GM18951 (cell line): ENCODE results near the gene LYPD6.

ENCODE experiments used
- POLR2A ChIP-seq: IDR thresholded peaks from 4 replicates; pipeline ENCODE4 v1.6.1; 2011; ENCODE audit warnings: mild to moderate bottlenecking; ENCODE audit not compliant: insufficient read length, insufficient read depth; ENCODE audit errors: extremely low read depth
- in situ Hi-C: fragments of 300-500 bp; cut with MboI; formaldehyde crosslinking; loops from one replicate; pipeline ENCODE4 v1.12.0; 2022; ENCODE audit warnings: low sequenced_read_pairs, mixed read lengths, inconsistent platforms; ENCODE audit not compliant: unreplicated experiment

LYPD6 gene

DNA sequence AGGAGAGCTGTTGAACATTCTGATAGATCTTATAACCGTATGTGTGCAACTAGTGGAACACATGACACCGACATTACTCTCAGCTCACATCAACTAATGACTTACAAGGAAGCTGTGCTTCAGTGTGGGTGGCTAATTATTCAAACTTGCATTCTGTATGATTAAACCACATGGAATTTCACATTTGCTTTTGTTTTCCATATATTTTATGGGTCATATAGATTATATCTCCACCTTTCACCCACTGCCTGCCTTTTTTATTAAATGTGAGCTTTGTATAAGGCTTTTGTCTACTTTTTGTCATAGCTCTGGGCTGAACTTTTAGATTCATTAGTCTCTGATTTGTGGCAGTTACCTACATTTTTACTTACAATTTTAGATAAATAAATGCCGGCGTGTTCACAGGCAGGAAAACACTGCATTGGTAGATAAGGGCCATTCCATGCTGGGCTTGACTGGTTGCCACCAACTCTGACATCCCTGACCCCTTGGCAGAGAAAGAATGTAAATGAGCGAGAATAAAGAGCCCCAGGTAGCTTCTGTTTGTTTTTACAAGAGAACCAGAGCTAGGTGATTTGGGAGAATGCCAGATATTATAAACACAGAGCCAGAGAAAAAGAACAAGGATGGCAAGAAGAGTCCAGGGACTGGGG, 35.7 kb downstream of the LYPD6 start:
- no peak for TF ChIP-seq POLR2A
- in situ Hi-C loops: no loop called here

DNA sequence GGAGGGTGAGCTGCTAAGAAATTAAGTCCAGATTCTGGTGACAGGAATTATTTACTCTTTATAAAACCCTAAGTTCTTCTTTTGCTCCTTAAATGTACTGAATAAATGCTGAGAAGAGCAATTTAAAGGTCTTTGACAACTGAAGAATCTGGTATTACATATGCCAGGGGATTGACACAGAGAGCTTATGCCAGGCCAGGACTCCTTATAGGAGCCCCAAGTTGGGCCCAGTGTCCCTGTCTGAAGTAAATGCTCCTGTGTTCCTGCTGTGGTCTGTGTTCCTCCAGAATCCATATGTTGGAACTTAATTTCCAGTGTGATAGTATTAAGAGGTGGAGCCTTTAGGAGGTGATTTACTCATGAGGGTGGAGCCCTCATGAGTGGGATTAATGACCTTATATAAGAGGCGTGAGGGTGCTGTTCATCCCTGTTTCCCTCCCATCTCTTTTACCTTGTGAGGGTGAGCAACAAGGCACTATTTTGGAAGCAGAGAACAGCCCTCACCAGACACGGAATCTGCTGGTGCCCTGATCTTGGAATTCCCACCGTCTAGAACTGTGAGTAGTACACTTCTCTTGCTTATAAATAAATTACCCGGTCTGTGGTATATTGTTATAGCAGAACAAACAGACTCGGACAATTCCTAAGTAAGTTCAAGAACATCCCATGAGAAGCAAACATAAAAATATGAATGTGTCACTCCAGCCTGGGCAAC, 39.8 kb downstream of the LYPD6 start:
- TF ChIP-seq POLR2A: no peak

DNA sequence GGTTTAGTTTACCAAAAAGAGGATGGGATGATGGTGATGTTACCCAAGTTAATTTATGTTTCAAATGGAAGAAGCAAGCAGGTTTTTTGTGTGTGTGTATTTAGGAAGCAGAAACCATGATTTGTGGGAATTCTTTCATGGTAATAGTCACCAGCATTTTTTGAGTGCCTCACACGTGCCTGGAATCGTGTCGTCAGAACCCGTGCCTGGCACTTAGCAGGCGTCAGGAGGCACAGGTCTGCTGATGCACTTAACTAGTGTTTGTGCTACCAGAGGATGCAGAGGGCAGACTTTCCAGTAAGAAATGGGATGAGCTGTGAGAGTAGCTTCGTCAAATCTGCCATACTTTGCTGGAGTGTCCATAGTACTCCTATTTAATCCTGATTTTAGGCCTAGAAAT, 41.1 kb downstream of the LYPD6 start:
- no peak for TF ChIP-seq POLR2A
- in situ Hi-C loops: no loop called here

More for the DNA sequence above, 39.8 kb downstream of the LYPD6 start:
- in situ Hi-C loops: no loop called here

DNA sequence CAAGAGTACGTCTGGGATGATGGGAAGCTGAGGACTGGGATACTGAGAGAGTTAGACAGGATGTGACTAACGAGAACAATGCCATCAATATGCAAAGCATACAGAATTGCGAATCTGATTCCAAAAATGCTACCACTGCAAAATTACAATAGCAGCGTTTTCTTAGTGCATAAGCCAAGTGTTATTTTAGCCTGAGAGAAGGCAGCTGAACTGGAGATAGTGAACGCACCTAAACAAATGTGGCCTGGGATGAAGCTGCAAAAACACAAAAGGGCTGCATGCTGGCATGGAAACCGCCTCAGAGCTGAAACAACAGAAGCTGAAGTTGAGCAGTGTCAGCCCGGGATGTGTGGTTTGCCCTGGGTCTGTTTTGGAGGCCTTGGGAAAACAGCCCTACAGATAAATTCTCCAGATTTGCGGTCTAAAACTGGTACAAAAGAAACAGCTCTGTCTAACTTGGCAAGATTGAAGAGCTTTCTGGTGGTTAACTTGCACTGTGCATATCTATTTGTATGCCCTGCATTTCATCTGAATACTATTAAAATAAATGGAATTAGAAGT, 45.5 kb downstream of the LYPD6 start:
- in situ Hi-C loops: no loop called here
- TF ChIP-seq POLR2A: no peak

DNA sequence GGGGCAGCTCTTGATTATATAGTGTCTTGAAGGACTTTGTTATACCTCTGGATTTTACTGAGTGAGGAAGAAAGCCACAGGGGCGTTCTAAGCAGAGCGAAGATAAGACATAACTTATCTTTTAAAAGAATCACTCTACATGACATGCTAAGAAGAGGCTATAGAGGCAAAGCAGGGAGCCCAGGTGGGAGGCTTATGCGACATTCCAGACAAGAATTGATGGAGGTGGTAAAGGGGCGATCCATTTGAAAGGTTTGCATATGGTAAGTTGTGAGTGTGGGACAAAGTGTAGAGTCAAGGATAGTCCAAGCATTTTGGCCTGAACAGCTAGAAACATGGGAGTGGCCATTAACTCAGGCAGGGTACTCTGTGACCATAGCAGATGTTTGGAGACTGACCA, 49.8 kb downstream of the LYPD6 start:
- no peak for TF ChIP-seq POLR2A
- in situ Hi-C loops: no loop called here

DNA sequence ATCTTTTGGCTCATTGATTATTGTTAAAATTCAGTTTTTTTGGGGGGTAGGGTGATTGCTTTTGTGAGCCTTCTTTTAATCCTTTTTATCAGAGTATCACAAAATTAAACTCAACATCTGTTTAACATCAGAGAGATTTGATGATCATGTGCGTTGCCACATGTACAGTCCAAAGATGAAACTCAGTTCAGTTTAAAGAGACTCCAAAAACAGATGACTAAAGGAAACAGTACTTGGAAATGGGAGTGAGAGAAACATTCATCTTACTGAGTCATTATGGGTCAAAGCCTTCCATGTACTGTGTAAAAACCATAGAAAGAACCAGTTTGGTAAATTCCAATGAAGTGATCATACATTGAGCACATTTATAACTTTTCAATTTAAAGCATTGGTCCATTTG, 53.0 kb downstream of the LYPD6 start:
- TF ChIP-seq POLR2A: no peak
- in situ Hi-C loops: no loop called here

DNA sequence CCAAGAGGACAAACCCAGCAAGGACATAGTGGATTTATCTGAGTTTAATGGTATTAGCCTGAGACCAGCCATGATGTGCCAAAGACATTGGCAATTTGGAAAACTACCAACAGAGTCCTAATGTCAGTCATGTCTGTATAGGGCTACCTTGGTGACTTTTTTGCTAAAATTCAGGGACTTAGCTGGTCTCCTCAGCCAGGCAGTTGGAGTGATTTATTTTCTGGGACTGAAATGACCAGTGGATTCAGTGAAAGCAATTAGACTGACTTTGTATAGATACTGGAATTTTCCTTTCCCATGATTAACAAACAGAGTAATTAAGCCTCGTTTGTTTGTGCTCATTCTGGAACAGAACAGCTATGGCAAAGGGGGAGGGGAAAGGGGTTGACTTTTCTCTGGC, 55.0 kb downstream of the LYPD6 start:
- in situ Hi-C loops: no loop called here
- no peak for TF ChIP-seq POLR2A

DNA sequence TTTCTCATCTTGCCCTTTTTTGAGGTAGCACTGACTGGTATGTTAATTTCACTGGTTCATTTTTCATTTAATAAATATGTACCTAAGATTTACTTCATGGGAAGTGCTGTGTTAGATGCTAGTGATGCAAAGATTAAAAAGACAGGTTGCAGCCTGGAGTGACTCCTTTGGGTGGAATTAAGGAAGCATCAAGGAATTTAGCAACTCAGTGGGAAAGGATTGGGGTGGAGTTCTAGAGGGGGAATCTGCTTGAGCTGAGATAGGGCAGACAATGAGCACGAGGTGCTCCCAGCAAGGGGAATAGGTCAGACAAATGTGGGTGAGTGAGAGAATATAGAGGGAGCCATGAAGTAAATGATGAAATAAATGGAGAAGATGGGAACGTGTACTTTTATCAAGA, 57.0 kb downstream of the LYPD6 start:
- no peak for TF ChIP-seq POLR2A
- in situ Hi-C loops: no loop called here

DNA sequence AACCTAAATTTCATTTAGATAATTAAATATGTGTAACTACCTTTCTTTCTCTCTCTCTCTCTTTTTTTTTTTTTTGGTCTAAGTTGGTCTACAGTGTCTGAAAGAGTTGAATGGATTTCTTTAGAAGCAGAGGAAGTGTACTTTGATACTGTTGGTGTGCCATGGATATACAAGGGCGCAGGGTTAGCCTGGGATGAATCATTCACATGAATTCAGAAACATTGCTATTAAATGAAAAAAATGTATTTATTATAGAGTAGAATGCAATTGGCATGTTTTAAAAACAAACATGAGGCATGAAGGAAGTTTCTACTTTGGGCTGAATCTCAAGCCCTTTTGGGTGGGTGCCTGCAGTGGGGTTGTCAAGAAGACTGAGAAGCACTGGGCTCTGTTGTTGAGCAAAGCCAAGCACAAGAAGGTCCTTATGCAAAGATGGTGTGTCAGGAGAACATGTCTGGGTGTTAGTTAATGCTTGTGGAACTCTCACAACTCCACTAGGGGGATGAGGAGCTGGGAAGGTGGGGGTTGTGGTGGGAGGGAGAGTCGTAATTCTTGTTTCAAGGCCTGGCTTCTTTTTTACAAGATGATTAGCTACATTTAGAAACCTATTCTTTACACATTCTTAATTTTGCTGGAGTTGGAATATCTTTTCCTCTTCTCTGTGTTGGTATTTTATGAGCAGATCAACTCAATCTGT, 57.9 kb downstream of the LYPD6 start:
- in situ Hi-C loops: no loop called here
- TF ChIP-seq POLR2A: no peak

DNA sequence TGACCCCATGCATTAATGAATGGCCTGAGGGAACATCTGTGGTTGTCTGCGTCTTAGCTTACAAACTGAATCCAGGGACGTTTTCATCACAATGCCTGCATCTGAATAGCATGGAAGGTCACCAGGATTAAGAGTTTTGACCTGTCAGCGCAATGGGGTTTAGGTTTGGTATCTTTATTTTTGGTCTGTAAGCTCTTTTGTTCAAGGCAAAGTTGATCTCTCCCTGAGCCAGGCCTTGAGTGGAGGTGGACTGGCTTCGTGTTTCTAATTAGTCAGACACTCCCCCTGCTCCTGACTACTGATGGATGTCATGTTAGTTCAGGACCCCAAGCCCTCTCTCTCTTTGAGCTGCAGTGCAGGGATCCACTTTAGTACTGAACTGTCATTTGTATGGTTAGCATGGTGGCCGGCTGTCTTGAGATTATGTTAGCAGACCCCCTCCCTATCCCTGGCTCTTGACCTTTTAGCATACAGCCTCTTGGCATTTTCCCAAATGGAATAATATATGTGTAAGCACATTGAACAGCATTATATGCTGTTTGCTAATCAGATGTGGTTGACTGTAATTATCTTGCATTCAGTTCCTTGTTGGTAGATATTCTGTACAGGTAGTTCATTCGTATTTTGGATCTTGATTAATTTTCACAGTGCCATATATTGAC, 59.2 kb downstream of the LYPD6 start:
- in situ Hi-C loops: no loop called here
- no peak for TF ChIP-seq POLR2A

DNA sequence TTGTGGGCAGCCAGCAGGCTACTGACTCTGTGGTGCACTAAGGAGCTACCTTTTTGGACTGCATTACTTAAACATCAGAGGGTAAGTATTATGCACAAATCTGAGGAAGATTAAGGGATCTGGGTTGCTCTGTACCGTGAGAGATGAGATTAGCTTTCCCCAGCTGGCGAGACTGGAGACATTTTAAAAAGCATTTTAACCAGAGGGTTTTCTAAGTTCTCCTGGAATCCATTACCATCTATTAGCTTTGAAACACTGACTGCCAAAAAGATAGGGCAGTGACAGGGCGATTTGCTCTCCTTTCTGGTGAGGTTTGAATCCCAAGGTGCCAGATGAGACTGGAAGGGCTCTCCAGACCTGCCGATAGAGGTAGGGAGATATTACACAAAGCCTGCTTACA, 63.2 kb downstream of the LYPD6 start:
- TF ChIP-seq POLR2A: no peak
- in situ Hi-C loops: no loop called here

DNA sequence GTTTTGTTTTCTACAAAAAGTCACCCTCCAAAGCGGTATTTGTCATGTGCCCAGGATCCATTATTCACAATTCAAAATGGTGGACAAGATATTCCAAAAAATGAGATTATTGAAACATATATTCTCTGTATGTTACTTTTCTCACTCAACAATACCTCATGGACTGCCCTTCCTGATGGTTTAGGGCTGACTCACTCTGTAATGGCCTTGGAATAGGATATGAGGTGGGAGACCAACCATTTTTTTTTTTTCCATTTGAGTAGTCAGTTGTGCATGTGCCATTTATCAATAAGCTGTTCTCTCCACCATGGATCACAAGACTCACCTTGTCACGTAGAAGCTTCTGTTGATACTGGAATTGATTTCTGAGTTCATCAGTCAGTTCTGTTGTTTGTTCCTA, 64.5 kb downstream of the LYPD6 start:
- in situ Hi-C loops: no loop called here
- TF ChIP-seq POLR2A: no peak

DNA sequence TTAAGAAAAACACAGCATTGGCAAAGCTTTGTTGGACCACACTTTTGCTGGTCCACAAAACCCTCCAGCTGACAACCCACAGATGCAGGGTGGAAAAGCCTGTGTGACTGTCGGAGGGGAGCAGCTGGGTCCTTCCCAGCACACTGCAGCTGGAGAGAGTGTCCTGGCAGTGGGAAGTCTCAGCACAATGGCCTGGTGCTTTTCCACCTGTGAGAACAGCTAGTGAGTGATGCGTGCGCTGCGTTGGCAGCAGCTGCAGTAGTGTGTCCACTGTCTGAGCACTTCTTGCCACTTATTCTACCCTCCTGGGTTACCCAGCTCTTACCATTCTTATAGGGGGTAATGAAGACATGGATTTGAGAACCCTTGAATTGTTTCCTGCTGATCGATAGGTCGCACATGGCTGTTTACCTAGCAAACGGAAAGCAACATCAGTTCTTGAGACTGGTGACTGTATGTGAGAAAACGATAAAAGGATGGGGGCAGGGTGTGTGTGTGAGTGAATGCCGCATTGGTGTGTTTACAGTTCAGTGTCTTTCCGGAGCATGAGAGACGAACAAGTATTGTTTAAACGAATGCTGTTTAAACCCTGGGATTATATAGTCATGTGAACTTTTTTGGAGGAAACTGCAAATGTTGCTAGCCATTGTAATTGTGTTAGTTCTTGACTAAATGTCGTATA, 69.7 kb downstream of the LYPD6 start:
- TF ChIP-seq POLR2A: no peak
- in situ Hi-C loops: no loop called here

DNA sequence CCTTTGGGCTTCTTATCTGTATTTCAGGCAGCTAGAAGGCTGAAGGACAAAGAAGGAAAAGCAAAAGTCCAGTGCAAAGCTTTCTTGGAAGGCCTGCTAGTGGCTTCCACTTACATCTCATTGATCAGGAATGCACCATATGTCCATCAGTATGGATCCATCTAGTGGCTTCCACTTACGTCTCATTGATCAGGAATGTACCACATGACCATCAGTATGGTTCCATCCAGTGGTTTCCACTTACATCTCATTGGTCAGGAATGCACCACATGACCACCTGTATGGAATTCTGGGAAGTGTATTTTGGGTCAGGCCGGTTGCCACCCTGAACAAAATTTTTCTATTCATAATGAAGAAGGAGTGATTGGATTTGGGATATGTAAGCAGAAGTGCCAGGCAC, 70.6 kb downstream of the LYPD6 start:
- TF ChIP-seq POLR2A: no peak
- in situ Hi-C loops: no loop called here
